ENCODE results near the gene ZNRF1. TPM values are rescaled to one million over a fixed set of nuclear protein-coding genes. Genes with fewer than 3 reads are reported as not detected.
"Not testable (repeated sequence)": the region's sequence is repeated elsewhere in the genome, so short reads cannot be mapped to it uniquely, and the experiment has no call there.

ZNRF1 gene
- total RNA-seq, 2 experiments from 2014 or later: 13.0 to 13.2 TPM

- ChIA-PET CTCF (no interaction called here), POLR2A (no interaction called here)
Observed at GRCh38 chr16:75086688-75087374, 88.0 kb downstream of the ZNRF1 start.

DNA sequence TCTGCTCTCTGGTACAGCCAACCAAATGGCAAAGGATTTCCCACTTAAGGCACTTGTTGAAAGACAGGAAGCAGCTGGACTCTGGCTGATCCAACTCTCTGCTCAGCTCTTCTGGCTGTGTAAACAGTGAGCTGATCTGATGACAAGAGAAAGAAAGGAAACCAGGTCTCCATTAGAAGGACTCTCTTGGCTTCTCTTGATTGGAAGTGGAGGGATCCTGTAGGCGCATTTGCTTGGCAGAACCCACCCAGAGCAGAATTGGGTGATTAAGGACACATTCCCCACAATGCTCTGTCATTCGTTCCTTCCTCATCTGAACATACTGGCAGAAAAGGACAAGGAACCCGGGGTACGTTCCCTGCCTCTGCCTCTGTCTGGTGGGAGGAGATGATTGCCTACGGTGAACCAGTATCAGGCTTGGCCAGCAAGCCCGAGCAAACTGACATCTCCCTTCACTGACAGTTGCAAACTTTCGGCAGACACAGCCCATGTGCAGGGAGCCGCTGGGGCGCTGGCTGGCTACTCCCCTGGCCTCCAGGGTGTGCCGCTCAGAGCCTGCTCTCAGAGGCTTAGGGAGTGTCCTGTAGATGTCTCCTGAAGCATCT lies 88.7 kb downstream of the ZNRF1 start:
- CTCF ChIA-PET: no interaction called here

DNA sequence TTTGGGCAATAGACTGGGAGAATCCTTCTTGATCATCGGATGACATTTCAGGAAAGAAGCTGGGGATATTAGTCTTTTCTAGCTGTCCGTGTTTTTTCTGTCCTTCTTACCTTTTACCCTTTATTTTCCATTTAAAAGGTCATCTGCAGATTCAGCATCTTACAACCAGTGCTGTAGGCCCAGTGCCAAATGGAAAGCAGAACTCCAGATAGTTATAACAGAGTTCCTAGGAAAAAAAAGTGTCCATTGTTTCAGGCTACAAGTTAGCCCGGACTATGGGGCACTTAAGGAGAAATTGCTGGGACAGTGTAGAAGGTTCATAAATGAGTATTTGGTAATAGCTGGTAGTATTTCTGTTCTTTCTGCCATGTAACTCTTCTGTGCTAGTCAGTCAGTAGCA lies 89.4 kb downstream of the ZNRF1 start:
- ChIA-PET POLR2A (no interaction called here), CTCF (no interaction called here)

More for the DNA sequence above, 88.7 kb downstream of the ZNRF1 start:
- POLR2A ChIA-PET: no interaction called here

GRCh38 chr16:75088934-75089333 lies 90.1 kb downstream of the ZNRF1 start:
- CTCF ChIA-PET: interaction anchor here (1.7 kb wide), 1 partner anchor 22 kb away, joined by 5 read pairs; no protein-coding TSS in a partner anchor
- POLR2A ChIA-PET: no interaction called here

DNA sequence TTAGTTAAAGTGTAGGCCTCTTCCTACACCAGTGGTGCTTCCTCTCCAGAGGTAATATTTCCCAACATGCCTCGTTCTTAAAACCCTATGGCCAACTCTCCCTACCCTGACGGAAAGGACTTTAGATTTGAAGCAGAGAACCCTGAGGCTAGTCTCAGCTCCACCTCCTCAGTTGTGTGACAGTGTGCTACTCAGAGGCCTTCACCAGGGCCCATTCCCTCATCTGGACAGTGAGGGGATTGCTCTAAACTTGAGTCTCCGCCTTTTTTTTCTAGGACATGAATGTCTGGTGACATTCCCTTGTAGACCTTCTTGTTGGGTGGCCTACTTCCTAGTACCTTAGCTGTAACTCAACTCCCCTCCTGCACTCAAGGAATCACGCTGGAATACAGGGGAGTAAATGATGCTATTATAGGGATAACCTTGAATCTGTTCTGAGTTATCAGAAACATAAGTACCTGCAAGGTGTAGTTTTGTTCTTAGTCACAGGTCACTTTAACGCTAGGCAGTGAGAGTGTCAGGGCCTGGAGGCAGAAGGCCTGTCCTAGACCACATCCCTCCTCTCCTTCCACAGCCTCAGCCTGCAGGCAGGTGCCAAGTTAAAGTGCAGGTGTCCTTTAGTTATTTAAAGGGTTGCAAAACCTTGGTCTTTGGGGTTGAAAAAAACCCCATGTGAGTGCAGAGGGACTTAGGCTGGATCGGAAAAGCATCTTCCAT lies 90.8 kb downstream of the ZNRF1 start:
- POLR2A ChIA-PET: no interaction called here
- CTCF ChIA-PET: interaction anchor here (1.7 kb wide), 1 partner anchor 21 kb away, joined by 5 read pairs; no protein-coding TSS in a partner anchor

GRCh38 chr16:75090899-75091298 lies 92.1 kb downstream of the ZNRF1 start:
- POLR2A ChIA-PET, CTCF ChIA-PET: not testable (repeated sequence)

GRCh38 chr16:75091619-75092018 lies 92.8 kb downstream of the ZNRF1 start:
- CTCF ChIA-PET: interaction anchor here (0.7 kb wide), 1 partner anchor 367 kb away, joined by 3 read pairs; no protein-coding TSS in a partner anchor
- POLR2A ChIA-PET: not testable (repeated sequence)

- CTCF ChIA-PET: no interaction called here
- POLR2A ChIA-PET: no interaction called here
Observed at GRCh38 chr16:75092777-75093176, 94.0 kb downstream of the ZNRF1 start.

- POLR2A ChIA-PET: no interaction called here
- CTCF ChIA-PET: interaction anchor here (0.9 kb wide), 1 partner anchor 19 kb away, joined by 3 read pairs; no protein-coding TSS in a partner anchor
Observed at GRCh38 chr16:75093598-75094540, 95.0 kb downstream of the ZNRF1 start.

DNA sequence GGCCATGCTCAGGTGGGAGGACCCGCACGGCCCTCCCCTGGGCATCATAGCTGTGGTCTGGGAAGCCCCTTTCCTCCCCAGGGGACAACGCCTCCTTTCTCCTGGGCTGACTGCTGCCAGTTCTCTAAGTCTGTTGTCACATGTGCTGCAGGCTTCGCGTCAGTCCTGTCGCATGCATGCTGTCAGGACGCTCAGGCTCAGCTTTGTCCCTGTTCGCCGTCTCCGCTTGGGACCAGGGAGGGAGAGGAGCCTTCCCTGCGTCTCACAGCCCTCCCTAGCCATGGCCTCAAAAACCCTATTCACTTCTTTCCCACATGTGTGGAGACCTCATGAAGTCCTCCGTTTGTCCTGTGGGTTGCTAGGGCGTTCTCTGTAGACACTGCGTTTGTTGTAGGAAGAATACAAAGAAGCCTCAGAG lies 96.4 kb downstream of the ZNRF1 start:
- ChIA-PET POLR2A (no interaction called here), CTCF (no interaction called here)

GRCh38 chr16:75096656-75097055 lies 97.8 kb downstream of the ZNRF1 start:
- POLR2A ChIA-PET: interaction anchor here (2.2 kb wide), 1 partner anchor 12 kb away, joined by 9 read pairs; no protein-coding TSS in a partner anchor
- CTCF ChIA-PET: interaction anchor here (0.9 to 1.5 kb wide), 3 partner anchors 11 to 84 kb away, joined by 3 to 7 read pairs (median 6); no protein-coding TSS in a partner anchor

- ChIA-PET CTCF (interaction anchor here (0.9 to 1.5 kb wide), 3 partner anchors 11 to 85 kb away, joined by 3 to 7 read pairs (median 6); no protein-coding TSS in a partner anchor), POLR2A (interaction anchor here (2.2 kb wide), 1 partner anchor 11 kb away, joined by 9 read pairs; no protein-coding TSS in a partner anchor)
Observed at GRCh38 chr16:75097191-75097761, 98.5 kb downstream of the ZNRF1 start.

DNA sequence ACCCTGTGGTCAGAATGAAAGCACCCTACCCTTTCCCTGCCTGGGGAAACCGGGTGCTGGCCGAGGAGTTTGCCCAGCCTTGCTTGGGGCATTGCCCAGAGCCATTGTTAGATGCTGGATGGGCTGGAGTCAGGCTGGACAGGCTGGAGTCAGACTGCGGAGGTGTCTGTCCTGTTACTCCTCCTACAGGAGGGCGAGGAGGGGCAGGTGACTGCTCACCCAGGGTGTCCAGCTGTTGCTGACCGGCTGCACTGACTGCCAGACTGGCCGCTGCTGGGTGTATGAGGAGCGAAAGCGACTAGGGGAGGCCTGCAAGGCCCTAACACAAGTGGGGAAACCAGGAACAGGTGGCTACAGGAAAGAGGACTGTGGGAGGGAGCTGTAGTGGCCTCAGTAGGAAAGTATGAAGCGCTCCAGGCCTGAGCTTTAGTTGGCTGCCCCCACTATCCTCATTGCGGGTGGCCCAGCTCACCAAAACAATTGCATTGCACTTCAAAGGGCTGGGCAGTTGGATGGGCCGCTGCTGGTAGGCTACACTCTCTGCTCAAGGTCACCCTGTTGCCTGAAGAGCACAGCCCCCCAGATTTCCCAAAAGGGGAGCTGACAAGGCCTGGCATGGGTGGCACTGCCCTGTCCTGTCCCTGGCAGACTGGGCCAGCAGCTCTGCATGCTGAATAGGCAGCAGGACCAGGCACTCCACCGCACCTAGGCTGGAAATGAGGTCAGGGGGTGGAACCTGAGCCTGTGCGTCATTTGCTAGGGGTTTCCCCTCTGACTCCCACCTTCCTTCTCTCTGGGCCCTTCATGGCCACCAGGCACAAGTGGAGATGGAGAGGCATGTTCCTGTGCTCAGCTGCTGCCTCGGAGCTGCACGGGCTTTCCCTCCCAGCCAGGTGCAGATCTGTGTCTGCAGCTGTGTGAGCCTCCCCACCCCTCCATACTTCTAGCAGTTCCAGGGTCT lies 99.4 kb downstream of the ZNRF1 start:
- POLR2A ChIA-PET: interaction anchor here (0.6 to 2.2 kb wide), 4 partner anchors 10 to 157 kb away, joined by 3 to 9 read pairs (median 7); partner anchors contain the start of gene WDR59
- CTCF ChIA-PET: interaction anchor here (1.0 to 3.6 kb wide), 5 partner anchors 12 to 113 kb away, joined by 3 to 39 read pairs (median 6); partner anchors contain the start of genes WDR59 and ZNRF1

DNA sequence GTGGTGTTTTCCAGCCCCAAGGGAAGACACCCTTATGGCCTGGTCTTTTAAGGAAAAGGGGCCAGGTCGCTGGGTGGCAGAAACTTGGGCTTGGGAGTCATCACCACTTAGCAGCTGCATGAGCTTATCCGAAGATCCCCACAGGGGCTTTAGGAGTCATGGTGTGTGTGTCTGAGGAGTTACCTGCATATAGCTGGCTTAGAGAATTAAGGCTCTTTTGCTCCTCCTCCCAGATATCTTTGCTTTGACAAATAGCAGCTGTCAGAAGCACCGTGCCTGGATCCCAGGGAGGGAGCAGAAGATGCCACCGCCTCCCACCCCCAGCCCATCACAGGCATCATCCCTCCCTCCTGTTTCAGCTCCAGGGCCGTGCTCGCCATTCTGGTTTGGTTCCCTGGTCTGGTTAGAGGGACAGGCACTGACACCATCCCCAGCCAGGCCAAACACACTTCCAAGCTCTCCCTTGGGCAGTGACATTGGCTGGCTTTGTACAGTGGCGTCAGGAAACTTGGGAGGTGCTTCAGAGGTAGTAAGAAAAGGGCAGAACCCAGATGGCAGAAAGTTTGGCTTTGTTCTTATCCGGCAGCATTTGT lies 100.3 kb downstream of the ZNRF1 start:
- POLR2A ChIA-PET: interaction anchor here (0.6 to 2.2 kb wide), 4 partner anchors 9 to 114 kb away, joined by 3 to 9 read pairs (median 8); partner anchors contain the start of gene WDR59
- CTCF ChIA-PET: interaction anchor here (0.7 to 3.6 kb wide), 6 partner anchors 11 to 114 kb away, joined by 3 to 39 read pairs (median 4); partner anchors contain the start of genes WDR59 and ZNRF1

GRCh38 chr16:75099738-75100602 lies 101.1 kb downstream of the ZNRF1 start:
- CTCF ChIA-PET: interaction anchor here (0.7 to 3.6 kb wide), 4 partner anchors 10 to 102 kb away, joined by 3 to 39 read pairs (median 6); partner anchors contain the start of gene ZNRF1
- POLR2A ChIA-PET: interaction anchor here (0.6 to 1.2 kb wide), 4 partner anchors 8 to 115 kb away, joined by 3 to 9 read pairs (median 6); partner anchors contain the start of gene WDR59

- POLR2A ChIA-PET: no interaction called here
- CTCF ChIA-PET: interaction anchor here (3.6 kb wide), 1 partner anchor 9 kb away, joined by 39 read pairs; no protein-coding TSS in a partner anchor
Observed at GRCh38 chr16:75100603-75100990, 101.8 kb downstream of the ZNRF1 start.
